HepG2 (cell line): ENCODE results near the gene RYK. TPM values are rescaled to one million over a fixed set of nuclear protein-coding genes. Genes with fewer than 3 reads are reported as not detected.

Source experiments
- AGO1 ChIP-seq: fragments of 200-400 bp; formaldehyde crosslinking; IDR thresholded peaks from 2 replicates; pipeline ENCODE4 v1.6.1; 2017; ENCODE audit warnings: mild to moderate bottlenecking, low read depth, low read length, moderate library complexity; ENCODE audit not compliant: poor library complexity, severe bottlenecking
- CCDC6 ChIP-seq: sonication (generic); formaldehyde crosslinking; IDR thresholded peaks from 2 replicates; pipeline ENCODE4 v1.8.1; 2022; ENCODE audit warnings: mild to moderate bottlenecking, missing genetic modification reagents, moderate library complexity
- CTCF ChIP-seq: sonication (generic); formaldehyde crosslinking; IDR thresholded peaks from 2 replicates; pipeline ENCODE4 v1.5.0; 2020; ENCODE audit warnings: mild to moderate bottlenecking, missing genetic modification reagents, moderate library complexity
- DR1 ChIP-seq: sonication (generic); formaldehyde crosslinking; IDR thresholded peaks from 2 replicates; pipeline ENCODE4 v1.8.0; 2021; ENCODE audit warnings: mild to moderate bottlenecking, missing genetic modification reagents, inconsistent platforms
- HIVEP1 ChIP-seq: sonication (generic); formaldehyde crosslinking; IDR thresholded peaks from 2 replicates; pipeline ENCODE4 v1.4.0; 2020; ENCODE audit warnings: mild to moderate bottlenecking, missing genetic modification reagents
- HNRNPL ChIP-seq: fragments of 200-400 bp; formaldehyde crosslinking; IDR thresholded peaks from 2 replicates; pipeline ENCODE4 v1.6.1; 2017; ENCODE audit warnings: mild to moderate bottlenecking, low read depth, low read length
- KIAA2018 ChIP-seq: sonication (generic); formaldehyde crosslinking; IDR thresholded peaks from 2 replicates; pipeline ENCODE4 v1.5.0; 2020; ENCODE audit warnings: mild to moderate bottlenecking, missing genetic modification reagents, borderline replicate concordance
- MTA1 ChIP-seq: sonication (generic); formaldehyde crosslinking; IDR thresholded peaks from 2 replicates; pipeline ENCODE4 v1.4.0; 2020; ENCODE audit warnings: missing genetic modification reagents, mild to moderate bottlenecking, borderline replicate concordance
- REPIN1 ChIP-seq: sonication (generic); formaldehyde crosslinking; IDR thresholded peaks from 2 replicates; pipeline ENCODE4 v1.8.0; 2022; ENCODE audit warnings: missing genetic modification reagents, low read depth, mild to moderate bottlenecking, borderline replicate concordance
- ZNF331 ChIP-seq: sonication (generic); formaldehyde crosslinking; IDR thresholded peaks from 2 replicates; pipeline ENCODE4 v1.4.0; 2020; ENCODE audit warnings: missing genetic modification reagents
- ZNF343 ChIP-seq: sonication (generic); formaldehyde crosslinking; IDR thresholded peaks from 2 replicates; pipeline ENCODE4 v1.4.0; 2020; ENCODE audit warnings: mild to moderate bottlenecking, missing genetic modification reagents
- ZNF432 ChIP-seq: sonication (generic); formaldehyde crosslinking; IDR thresholded peaks from 2 replicates; pipeline ENCODE4 v1.5.0; 2020; ENCODE audit warnings: missing genetic modification reagents, mild to moderate bottlenecking, borderline replicate concordance
- polyA plus RNA-seq, 8 experiments: library from polyadenylated mRNA; depleted of rRNA in 3 of 8; stranded (reverse) in 7 of 8; unstranded in 1 of 8; fragments of >200 nt; fragmentation: Illumina TruSeq in 4 of 8; extraction: Trizol in 4 of 8; gene quantifications; 2 replicates each; pipeline versions ENCODE4 v1.2.1 to v1.2.3, GENCODE V29; 2011 to 2016; ENCODE audit warnings: low read depth in 4 of 8, missing spikeins in 1 of 8, mixed read lengths in 1 of 8; ENCODE audit not compliant: insufficient read depth in 1 of 8
- total RNA-seq, 5 experiments: library from RNA; depleted of rRNA; stranded (reverse); fragments of >200 nt; fragmentation: Illumina TruSeq; extraction: Trizol; gene quantifications; 2 replicates each; pipeline ENCODE4 v1.2.3, GENCODE V29; 2016; ENCODE audit warnings: low read depth in 1 of 5
- TF ChIP-seq, protein P1 (sequence below): sonication (generic); formaldehyde crosslinking; IDR thresholded peaks from 2 replicates; pipeline ENCODE4 v1.4.0; 2020; ENCODE audit warnings: missing genetic modification reagents
- TF ChIP-seq, protein P2 (sequence below): sonication (generic); formaldehyde crosslinking; IDR thresholded peaks from 2 replicates; pipeline ENCODE4 v1.9.0; 2021; ENCODE audit warnings: missing genetic modification reagents, borderline replicate concordance
- TF ChIP-seq, protein P3 (sequence below): sonication (generic); formaldehyde crosslinking; IDR thresholded peaks from 2 replicates; pipeline ENCODE4 v1.8.0; 2022; ENCODE audit warnings: missing genetic modification reagents, low read depth, mild to moderate bottlenecking, borderline replicate concordance

Gene RYK
- total and polyA plus RNA-seq, 2 of the 13 experiments (the other 11 are each of a cell fraction or from before 2014, with no cell fraction given): 35.0 to 66.2 TPM

- TF ChIP-seq MTA1 (CRISPR knock-in tag) (0 out of 2 replicates have a peak, but pooled peaks have one; percentile 50), HIVEP1 (no peak), KIAA2018 (no peak), AGO1 (no peak), HNRNPL (no peak), REPIN1 (CRISPR knock-in tag) (no peak; the same call in 1 of the 2 replicates), CCDC6 (CRISPR knock-in tag) (0 out of 2 replicates have a peak, but pooled peaks have one; percentile 49), DR1 (CRISPR knock-in tag) (peak; percentile 24; the same call in 1 of the 2 replicates), ZNF331 (CRISPR knock-in tag) (peak; percentile 41; the same call in 1 of the 2 replicates), ZNF343 (CRISPR knock-in tag) (no peak), ZNF432 (CRISPR knock-in tag) (no peak), CTCF (CRISPR knock-in tag) (no peak)
- TF ChIP-seq, protein P1, sequence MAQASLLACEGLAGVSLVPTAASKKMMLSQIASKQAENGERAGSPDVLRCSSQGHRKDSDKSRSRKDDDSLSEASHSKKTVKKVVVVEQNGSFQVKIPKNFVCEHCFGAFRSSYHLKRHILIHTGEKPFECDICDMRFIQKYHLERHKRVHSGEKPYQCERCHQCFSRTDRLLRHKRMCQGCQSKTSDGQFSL (CRISPR knock-in tag): 0 out of 2 replicates have a peak, but pooled peaks have one; percentile 37
- TF ChIP-seq, protein P2, sequence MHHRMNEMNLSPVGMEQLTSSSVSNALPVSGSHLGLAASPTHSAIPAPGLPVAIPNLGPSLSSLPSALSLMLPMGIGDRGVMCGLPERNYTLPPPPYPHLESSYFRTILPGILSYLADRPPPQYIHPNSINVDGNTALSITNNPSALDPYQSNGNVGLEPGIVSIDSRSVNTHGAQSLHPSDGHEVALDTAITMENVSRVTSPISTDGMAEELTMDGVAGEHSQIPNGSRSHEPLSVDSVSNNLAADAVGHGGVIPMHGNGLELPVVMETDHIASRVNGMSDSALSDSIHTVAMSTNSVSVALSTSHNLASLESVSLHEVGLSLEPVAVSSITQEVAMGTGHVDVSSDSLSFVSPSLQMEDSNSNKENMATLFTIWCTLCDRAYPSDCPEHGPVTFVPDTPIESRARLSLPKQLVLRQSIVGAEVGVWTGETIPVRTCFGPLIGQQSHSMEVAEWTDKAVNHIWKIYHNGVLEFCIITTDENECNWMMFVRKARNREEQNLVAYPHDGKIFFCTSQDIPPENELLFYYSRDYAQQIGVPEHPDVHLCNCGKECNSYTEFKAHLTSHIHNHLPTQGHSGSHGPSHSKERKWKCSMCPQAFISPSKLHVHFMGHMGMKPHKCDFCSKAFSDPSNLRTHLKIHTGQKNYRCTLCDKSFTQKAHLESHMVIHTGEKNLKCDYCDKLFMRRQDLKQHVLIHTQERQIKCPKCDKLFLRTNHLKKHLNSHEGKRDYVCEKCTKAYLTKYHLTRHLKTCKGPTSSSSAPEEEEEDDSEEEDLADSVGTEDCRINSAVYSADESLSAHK (CRISPR knock-in tag): no peak
- TF ChIP-seq, protein P3, sequence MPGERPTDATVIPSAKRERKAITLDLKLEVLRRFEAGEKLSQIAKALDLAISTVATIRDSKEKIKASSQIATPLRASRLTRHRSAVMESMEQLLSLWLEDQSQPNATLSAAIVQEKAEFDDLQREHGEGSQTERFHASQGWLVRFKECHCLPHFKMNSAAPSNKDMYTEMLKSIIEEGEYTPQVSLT (CRISPR knock-in tag): no peak; the same call in 1 of the 2 replicates
Measured at GRCh38 chr3:134250717-134251220, at the start of gene RYK (continued).
